Spleen (tissue), 7 donors: ENCODE results near the gene VASN.

ENCODE experiments used
- CTCF ChIP-seq, 11 experiments: fragments of 200-600 bp in 7 of 11; fragments of 450-650 bp in 4 of 11; sonication (generic) in 4 of 11; IDR thresholded peaks in 8 of 11; conservative IDR thresholded peaks in 3 of 11; 1 replicate in 7 of 11; 2 replicates in 4 of 11; pipeline versions ENCODE4 v1.4.0 to v1.8.0; 2016 to 2021; ENCODE audit warnings: antibody characterized with exemption in 11 of 11, inconsistent platforms in 4 of 11, mild to moderate bottlenecking in 1 of 11
- POLR2A ChIP-seq, 3 donors: fragments of 450-650 bp; IDR thresholded peaks; one replicate each; pipeline ENCODE4 v1.5.1; 2017; ENCODE audit warnings: antibody characterized with exemption in 3 of 3, mild to moderate bottlenecking in 1 of 3
- POLR2AphosphoS5 ChIP-seq, 3 donors: sonication (generic); formaldehyde crosslinking; IDR thresholded peaks; one replicate each; pipeline ENCODE4 v1.5.1; 2017; ENCODE audit warnings: antibody characterized with exemption in 3 of 3
- donor health status: DM: no; HTN: no; CAD: no; lungs with moderate emphysema.
- donor health status: DM: no; HTN: no; CAD: no.
- donor health status: DM: no; HTN: no; CAD: no.

GRCh38 chr16:4365615-4366014 lies 6.0 kb upstream of the VASN start:
- no peak for TF ChIP-seq CTCF (IDR thresholded peaks at IDR 0.05 in 8 of 11, conservative IDR thresholded peaks at IDR 0.05 in 3 of 11)
- no peak for TF ChIP-seq POLR2A (IDR thresholded peaks at IDR 0.05)
- TF ChIP-seq POLR2AphosphoS5 (IDR thresholded peaks at IDR 0.05), result peak in 1 of 3 donors; percentile 37
